ENCODE measurements around the gene ADGRG4. TPM values are rescaled to one million over a fixed set of nuclear protein-coding genes. Genes with fewer than 3 reads are reported as not detected.
A peak's percentile ranks its signal among the peaks of the same experiment; 100 is the strongest.

ADGRG4 gene
- polyA plus RNA-seq, 1 of the 3 experiments (the other 2 are of a cell fraction), result not detected

- ChIA-PET POLR2A (interaction anchor here (1.2 kb wide), 1 partner anchor 9 kb away, joined by 4 read pairs; no protein-coding TSS in a partner anchor), CTCF (no interaction called here)
- no peaks in the 10 kb centered on the region for H4K20me1 ChIP-seq (ENCODE audit: insufficient read depth)
- no peak overlapping the region for H3K9ac ChIP-seq
- TF ChIP-seq USF2 (IDR thresholded peaks at IDR 0.05; ENCODE audit: borderline replicate concordance, low read depth, low read length), result no peak
- TF ChIP-seq GATA2 (CRISPR knock-in tag; IDR thresholded peaks at IDR 0.05), result peak; percentile 35; the same call in 1 of the 2 replicates
- no peak for TF ChIP-seq RXRA (IDR thresholded peaks at IDR 0.05; ENCODE audit: borderline replicate concordance, low read depth)
- TF ChIP-seq, protein P1, sequence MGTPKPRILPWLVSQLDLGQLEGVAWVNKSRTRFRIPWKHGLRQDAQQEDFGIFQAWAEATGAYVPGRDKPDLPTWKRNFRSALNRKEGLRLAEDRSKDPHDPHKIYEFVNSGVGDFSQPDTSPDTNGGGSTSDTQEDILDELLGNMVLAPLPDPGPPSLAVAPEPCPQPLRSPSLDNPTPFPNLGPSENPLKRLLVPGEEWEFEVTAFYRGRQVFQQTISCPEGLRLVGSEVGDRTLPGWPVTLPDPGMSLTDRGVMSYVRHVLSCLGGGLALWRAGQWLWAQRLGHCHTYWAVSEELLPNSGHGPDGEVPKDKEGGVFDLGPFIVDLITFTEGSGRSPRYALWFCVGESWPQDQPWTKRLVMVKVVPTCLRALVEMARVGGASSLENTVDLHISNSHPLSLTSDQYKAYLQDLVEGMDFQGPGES (IDR thresholded peaks at IDR 0.05; ENCODE audit: low read depth, low read length), result no peak
- TF ChIP-seq FOXJ3 (CRISPR knock-in tag; IDR thresholded peaks at IDR 0.05), result no peak
- TF ChIP-seq RCOR1 (IDR thresholded peaks at IDR 0.05; ENCODE audit: low read length), result no peak
- TF ChIP-seq TAF1 (IDR thresholded peaks at IDR 0.05; ENCODE audit: borderline replicate concordance, low read depth, low read length), result no peak
- peak in 1 of 2 experiments; percentile 53; a peak in 1 of 4 replicates for TF ChIP-seq EP300 (IDR thresholded peaks at IDR 0.05; ENCODE audit: borderline replicate concordance in 1 of 2, low read depth in 1 of 2, low read length in 1 of 2)
- H3K4me2 ChIP-seq, result no peak overlapping the region
- H3K27me3 ChIP-seq (ENCODE audit: insufficient read depth), result no peaks in the 10 kb centered on the region; the same call in 1 of the 2 replicates
- no peak overlapping the region for H3K4me3 ChIP-seq (ENCODE audit: low read depth in 2 of 2, low read length in 1 of 2)
- 45% methylated on average over 7 of the region's 8 CpGs for WGBS (ENCODE audit: low lambda C conversion rate)
- no peaks in the 10 kb centered on the region for H3K79me2 ChIP-seq (ENCODE audit: insufficient read depth)
- H3K9me2 ChIP-seq, result no peaks in the 10 kb centered on the region
- no peaks in the 10 kb centered on the region for H3K9me3 ChIP-seq
- no peaks in the 10 kb centered on the region for H3K36me3 ChIP-seq (replicated peaks in 1 of 2; ENCODE audit: control insufficient read depth in 1 of 2, insufficient read depth in 2 of 2, low read length in 1 of 2)
- peaks cover 0 to 7% of the 10 kb centered on the region in 2 experiments; a peak in 1 of 4 replicates for H3K4me1 ChIP-seq (ENCODE audit: control insufficient read depth in 1 of 2, insufficient read depth in 2 of 2, low read depth in 1 of 2, low read length in 1 of 2)
- H3K27ac ChIP-seq (ENCODE audit: low read depth in 2 of 2, low read length in 1 of 2), result peak overlapping the region in 1 of 2 experiments; percentile 89; a peak in 2 of 4 replicates
- H2AFZ ChIP-seq (ENCODE audit: low read depth), result no peak overlapping the region
- peak; percentile 11 for DNase-seq
- H3F3A ChIP-seq (replicated peaks; ENCODE audit: insufficient read depth), result no peaks in the 10 kb centered on the region
Observed at GRCh38 chrX:136318895-136319597, 18.3 kb downstream of the ADGRG4 start.

DNA sequence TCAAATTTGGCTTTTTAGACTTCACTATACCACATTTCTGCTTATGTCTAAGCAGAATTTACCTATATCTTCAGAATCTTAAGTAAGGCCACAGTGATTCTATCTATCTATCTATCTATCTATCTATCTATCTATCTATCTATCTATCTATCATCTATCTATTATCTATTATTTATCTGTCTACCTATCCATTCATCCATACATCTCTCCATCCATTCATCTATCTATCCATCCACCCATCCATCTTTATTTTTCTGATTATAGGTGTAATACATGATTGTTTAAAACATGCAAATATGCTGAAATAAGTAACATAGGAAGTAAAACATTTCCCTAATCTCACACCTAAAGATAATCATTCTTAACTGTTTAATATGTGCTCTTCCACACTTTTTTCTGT is 18.8 kb downstream of the ADGRG4 start:
- no peaks in the 10 kb centered on the region for H3F3A ChIP-seq (replicated peaks; ENCODE audit: insufficient read depth)
- no peak overlapping the region for H2AFZ ChIP-seq (ENCODE audit: low read depth)
- no peak overlapping the region for H3K9ac ChIP-seq
- no peaks in the 10 kb centered on the region; the same call in 1 of the 2 replicates for H3K27me3 ChIP-seq (ENCODE audit: insufficient read depth)
- no peaks in the 10 kb centered on the region for H3K36me3 ChIP-seq (replicated peaks in 1 of 2; ENCODE audit: control insufficient read depth in 1 of 2, insufficient read depth in 2 of 2, low read length in 1 of 2)
- H3K4me3 ChIP-seq (ENCODE audit: low read depth in 2 of 2, low read length in 1 of 2), result no peak overlapping the region
- ChIA-PET POLR2A (interaction anchor here (1.2 kb wide), 1 partner anchor 9 kb away, joined by 4 read pairs; no protein-coding TSS in a partner anchor), CTCF (no interaction called here)
- no peaks in the 10 kb centered on the region for H4K20me1 ChIP-seq (ENCODE audit: insufficient read depth)
- H3K27ac ChIP-seq (ENCODE audit: low read depth in 2 of 2, low read length in 1 of 2), result peak overlapping the region in 1 of 2 experiments; percentile 89; a peak in 1 of 4 replicates
- H3K4me1 ChIP-seq (ENCODE audit: control insufficient read depth in 1 of 2, insufficient read depth in 2 of 2, low read depth in 1 of 2, low read length in 1 of 2), result peaks cover 0 to 7% of the 10 kb centered on the region in 2 experiments; a peak in 1 of 4 replicates
- no peaks in the 10 kb centered on the region for H3K9me2 ChIP-seq
- H3K79me2 ChIP-seq (ENCODE audit: insufficient read depth), result no peaks in the 10 kb centered on the region
- no peaks in the 10 kb centered on the region for H3K9me3 ChIP-seq
- TF ChIP-seq, protein P2, sequence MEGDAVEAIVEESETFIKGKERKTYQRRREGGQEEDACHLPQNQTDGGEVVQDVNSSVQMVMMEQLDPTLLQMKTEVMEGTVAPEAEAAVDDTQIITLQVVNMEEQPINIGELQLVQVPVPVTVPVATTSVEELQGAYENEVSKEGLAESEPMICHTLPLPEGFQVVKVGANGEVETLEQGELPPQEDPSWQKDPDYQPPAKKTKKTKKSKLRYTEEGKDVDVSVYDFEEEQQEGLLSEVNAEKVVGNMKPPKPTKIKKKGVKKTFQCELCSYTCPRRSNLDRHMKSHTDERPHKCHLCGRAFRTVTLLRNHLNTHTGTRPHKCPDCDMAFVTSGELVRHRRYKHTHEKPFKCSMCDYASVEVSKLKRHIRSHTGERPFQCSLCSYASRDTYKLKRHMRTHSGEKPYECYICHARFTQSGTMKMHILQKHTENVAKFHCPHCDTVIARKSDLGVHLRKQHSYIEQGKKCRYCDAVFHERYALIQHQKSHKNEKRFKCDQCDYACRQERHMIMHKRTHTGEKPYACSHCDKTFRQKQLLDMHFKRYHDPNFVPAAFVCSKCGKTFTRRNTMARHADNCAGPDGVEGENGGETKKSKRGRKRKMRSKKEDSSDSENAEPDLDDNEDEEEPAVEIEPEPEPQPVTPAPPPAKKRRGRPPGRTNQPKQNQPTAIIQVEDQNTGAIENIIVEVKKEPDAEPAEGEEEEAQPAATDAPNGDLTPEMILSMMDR (IDR thresholded peaks at IDR 0.05), result no peak
- no peak for TF ChIP-seq GATA2 (CRISPR knock-in tag; IDR thresholded peaks at IDR 0.05)
- no peak for TF ChIP-seq POLR2AphosphoS5 (IDR thresholded peaks at IDR 0.05; ENCODE audit: low read depth, low read length)
- TF ChIP-seq FOSL2 (IDR thresholded peaks at IDR 0.05; ENCODE audit: borderline replicate concordance, low read depth), result no peak
- no peak for TF ChIP-seq RAD21 (IDR thresholded peaks at IDR 0.05; ENCODE audit: low read length)
- TF ChIP-seq GABPA (IDR thresholded peaks at IDR 0.05; ENCODE audit: low read depth), result no peak
- TF ChIP-seq ELF1 (IDR thresholded peaks at IDR 0.05), result no peak
- no peak for TF ChIP-seq TAF1 (IDR thresholded peaks at IDR 0.05; ENCODE audit: borderline replicate concordance, low read depth, low read length)
- TF ChIP-seq SIN3A (IDR thresholded peaks at IDR 0.05; ENCODE audit: borderline replicate concordance, low read depth, low read length), result no peak
- no peak for DNase-seq
- no peak overlapping the region for H3K4me2 ChIP-seq

Data from SK-N-SH (cell line).